IPS-NIHi7 (cell line): ENCODE results near the gene TFAP2A.

Source experiments
- DNase-seq: peaks from one replicate; pipeline ENCODE4 v3.0.0; 2012; ENCODE audit warnings: mixed read lengths; ENCODE audit errors: extremely low spot score

TFAP2A gene

DNA sequence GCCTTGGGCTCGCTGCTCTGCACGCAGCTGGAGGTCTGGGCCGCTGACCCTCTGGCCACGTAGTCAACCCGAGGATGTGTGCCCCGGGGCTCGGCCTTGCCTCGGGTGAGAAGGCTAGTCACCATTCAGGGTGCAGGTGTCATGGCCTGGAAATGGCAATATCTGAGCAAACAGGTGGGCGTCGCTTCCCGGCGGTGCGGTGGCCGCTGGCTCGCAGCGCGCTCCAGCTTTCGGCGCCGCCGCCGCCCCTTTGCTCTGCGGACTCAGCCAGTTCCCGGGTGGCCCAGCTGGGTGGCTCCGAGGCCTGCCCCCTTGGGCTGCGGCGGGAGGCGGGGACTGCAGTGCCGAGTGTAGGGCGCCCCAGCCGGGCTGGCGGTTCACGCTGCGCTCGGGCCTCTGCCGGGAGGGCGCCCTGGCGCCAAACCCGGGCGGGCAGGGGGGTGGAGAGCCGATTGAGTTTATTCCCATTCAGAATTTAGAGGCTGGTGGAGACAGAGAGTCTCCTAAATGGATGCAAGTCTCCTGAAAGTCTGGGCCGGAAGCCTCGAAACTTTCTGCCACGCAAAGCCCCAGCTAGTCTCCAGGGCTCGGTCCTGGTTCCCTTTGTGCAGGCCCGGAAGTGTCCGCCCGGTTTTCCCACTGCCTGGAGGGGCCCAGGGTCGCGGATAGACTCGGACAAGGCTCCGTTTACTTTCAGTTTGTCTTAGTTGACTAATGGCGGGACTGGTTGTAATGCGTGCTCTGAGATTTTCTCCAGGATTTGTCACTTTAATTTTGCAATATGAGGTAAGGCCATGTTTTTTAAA is 11.3 kb upstream of the TFAP2A start:
- peak; percentile 44 for DNase-seq

GRCh38 chr6:10425176-10425974 is 10.5 kb upstream of the TFAP2A start:
- DNase-seq = no peak

- DNase-seq = no peak
Measured at GRCh38 chr6:10424040-10424439, 9.2 kb upstream of the TFAP2A start.

- no peak for DNase-seq
Measured at GRCh38 chr6:10422737-10423034, 7.8 kb upstream of the TFAP2A start.

DNA sequence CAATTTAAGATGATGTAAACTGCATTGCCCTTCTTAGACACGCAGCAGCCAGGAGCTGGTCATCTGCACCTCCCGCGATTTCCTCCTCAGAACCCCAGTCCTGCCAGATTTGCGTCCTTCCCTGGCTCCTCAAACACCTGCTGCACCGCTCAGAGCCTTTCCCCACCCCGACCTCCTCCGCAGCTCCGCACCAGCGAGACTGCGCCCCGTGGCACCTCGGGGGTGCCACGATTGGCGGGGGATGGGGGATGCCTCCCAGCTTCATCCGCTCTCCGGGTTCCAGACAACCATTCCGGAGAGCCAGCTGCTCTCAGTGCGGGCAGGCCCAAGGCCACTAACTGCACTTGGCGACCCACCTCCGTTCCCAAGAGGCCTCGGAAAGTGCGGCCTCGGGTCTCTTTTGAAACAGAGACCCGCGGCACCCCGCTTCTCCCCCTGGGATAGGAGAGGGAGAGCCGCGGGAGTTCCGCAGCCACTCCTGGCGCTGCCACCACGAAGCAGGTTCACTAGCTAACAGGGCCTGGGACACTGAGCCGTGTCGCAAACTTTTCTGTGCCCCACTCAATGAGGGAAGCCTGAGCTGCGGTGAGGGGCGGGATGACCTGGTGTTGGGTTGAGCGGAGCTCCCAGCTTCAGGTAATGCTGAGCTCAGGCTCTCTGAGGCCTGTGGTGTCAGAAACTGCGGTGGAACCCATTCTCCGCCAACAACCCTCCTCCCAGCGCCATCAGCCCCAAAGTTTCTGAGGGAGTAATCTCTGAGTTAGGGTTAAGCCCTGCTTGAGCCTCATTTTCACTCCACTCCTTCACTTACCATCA is 7.3 kb upstream of the TFAP2A start:
- DNase-seq = no peak

- no peak for DNase-seq
Measured at GRCh38 chr6:10421158-10421920, 6.5 kb upstream of the TFAP2A start.

DNA sequence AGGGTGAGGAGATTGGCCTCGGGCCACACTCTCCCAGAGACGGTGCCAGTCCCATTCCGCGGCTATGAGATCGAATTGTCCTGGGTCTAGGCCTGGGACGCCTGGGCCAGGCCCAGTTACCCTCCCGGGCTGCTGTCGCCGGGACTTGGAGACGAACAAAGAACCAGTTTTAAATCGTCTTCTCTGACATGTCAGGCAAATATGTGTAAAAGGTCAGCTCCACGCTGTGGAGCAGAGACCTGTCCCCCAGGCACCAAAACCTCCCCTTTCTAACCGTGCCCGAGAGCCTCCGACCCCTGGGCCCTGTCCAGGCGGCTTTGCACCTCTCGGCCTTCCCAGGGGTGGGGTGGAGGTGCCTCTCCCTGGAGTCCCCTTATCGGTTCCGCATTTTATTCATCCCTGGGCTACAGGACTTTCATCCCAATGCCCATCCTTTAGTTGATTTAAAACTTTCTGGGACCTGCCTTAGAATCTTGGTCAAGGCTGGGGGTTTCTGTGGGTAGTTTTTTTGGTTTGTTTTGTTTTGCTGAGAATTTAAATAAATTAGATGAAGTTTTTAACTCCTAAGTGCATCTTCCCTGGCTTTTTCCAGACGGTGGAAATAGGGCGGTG is 5.8 kb upstream of the TFAP2A start:
- no peak for DNase-seq

DNA sequence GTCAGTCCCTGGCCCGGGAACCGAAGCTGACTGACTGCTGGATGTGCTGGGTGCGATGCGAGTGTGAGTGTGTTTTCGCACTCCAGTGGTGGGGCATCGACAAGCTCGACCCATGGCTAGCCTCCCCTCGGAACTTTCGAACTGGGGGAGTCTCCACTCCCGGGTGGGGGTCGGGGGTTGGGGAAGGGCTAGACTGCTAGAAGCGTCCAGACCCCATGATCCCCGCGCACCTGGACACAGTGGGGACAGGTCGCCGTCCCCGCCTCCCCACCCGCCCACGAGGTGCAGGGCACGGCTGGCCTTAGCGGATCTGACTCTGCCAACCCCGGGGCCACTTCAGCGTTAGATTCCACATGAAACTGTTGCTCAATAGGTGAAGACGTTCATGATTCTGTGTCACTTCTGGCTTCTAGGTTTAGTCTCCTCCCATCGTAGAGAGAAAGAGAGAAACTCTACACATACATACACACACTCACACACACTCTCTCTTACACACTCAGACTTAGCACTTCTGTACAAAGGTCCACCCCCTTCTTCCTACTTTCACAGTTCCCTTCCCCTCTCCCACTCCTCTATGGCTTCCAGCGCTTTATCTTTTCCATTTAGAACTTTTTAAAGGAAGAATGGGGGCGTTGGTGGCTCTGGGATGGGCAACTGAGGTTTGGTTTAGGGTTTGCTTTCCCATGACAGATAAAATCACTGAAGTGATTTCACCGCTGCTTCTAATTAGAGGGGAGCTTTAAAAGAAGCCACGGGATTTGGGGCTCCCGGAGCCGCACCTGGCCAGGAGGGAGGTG is 5.1 kb upstream of the TFAP2A start:
- DNase-seq = no peak

GRCh38 chr6:10418862-10419748 is 4.2 kb upstream of the TFAP2A start:
- peak; percentile 69 for DNase-seq

- DNase-seq = no peak
Measured at GRCh38 chr6:10418361-10418861, 3.5 kb upstream of the TFAP2A start.

DNA sequence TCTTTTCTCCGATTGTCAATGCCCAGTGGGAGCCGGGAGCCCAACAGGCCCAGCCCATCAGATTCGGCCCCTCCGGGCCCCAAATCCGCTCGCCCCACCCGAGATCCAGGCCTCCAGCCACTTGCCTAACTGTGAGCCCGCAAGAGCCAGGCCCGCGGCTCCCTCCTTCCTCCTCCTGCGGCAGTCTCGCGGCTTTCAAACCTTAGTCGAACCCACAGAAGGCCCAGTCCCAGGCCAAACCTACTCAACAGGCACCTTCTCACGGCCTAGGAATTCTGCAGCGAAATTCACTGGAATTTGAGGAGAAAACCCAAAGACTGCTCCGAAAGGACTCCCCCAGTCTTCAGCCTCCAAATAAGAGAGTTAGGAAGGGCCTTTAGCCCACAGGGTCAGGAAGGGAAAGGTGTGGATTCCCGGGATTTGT is 2.8 kb upstream of the TFAP2A start:
- DNase-seq = no peak

- DNase-seq = peak; percentile 67
Measured at GRCh38 chr6:10416863-10417641, 2.2 kb upstream of the TFAP2A start.

GRCh38 chr6:10416516-10416862 is 1.6 kb upstream of the TFAP2A start:
- no peak for DNase-seq

DNA sequence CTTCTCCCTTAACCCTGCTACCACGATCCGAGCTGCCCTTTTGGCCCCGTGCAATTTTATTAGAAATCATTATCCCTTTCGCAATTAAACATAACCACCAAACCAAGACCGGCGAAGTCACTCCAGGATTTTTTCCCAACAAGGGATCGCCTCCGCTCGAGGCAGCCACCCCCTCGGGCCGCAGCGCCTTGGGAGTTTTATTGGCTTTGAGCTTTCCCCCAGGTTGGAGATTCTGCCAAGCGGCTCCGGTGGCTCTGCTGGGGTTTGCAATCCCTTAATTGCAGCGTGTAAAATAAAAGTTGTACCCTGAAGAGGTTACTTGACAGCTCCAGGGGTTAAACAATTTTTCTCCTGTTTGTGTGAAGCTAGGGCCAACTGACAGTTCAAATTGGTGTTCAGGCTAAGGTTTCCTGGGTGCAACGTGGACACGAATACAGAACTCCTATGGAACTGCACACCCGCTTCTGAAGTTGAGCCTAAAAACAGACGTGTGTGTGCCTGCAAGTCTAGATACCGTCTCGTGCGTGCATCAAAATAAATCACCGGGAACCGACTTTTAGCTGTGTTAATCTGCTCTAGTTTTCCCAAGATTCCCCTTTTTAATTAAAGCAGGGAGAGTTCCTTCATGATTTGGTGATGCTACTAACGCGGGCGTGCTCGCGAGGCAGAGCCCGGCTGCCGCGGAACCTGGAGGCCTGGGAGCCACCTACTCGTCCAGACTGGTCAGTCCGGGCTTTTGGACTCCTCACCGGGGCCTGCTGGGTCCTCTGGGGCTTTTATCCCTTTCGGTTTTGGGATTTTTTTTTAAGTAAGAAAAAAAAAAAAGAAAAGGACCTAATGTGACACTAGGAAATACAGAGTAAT is 975 bp upstream of the TFAP2A start:
- DNase-seq = no peak

- no peak for DNase-seq
Measured at GRCh38 chr6:10413850-10414738, 780 bp downstream of the TFAP2A start.

GRCh38 chr6:10413262-10413849 is 1.5 kb downstream of the TFAP2A start:
- no peak for DNase-seq
